ENCODE measurements around the gene PHKG2. TPM values are rescaled to one million over a fixed set of nuclear protein-coding genes. Genes with fewer than 3 reads are reported as not detected.

Gene PHKG2
- total and polyA plus RNA-seq, 8 donors, result 24.5 to 35.8 (median 29.3) TPM

GRCh38 chr16:30711712-30712111, 36.5 kb upstream of the PHKG2 start:
- intact Hi-C loops (cut with DNase I), result no loop called here

GRCh38 chr16:30715750-30716445, 32.3 kb upstream of the PHKG2 start:
- H3K27ac ChIP-seq, result peak overlapping the region; percentile 0 to 86
- peaks cover 3 to 100% of the 10 kb centered on the region in 2 donors for H3K36me3 ChIP-seq
- H3K4me3 ChIP-seq, result no peak overlapping the region
- intact Hi-C loops (cut with DNase I), result no loop called here
- no peaks in the 10 kb centered on the region for H3K9me3 ChIP-seq
- DNase-seq, result no peak
- ATAC-seq, result peak; percentile 43
- TF ChIP-seq CTCF (IDR thresholded peaks at IDR 0.05), result no peak
- peaks cover 0 to 44% of the 10 kb centered on the region in 2 donors for H3K4me1 ChIP-seq
- H3K27me3 ChIP-seq, result no peaks in the 10 kb centered on the region

More at GRCh38 chr16:30711712-30712111, 36.5 kb upstream of the PHKG2 start:
- H3K4me1 ChIP-seq, result peaks cover 0 to 48% of the 10 kb centered on the region in 2 donors
- H3K9me3 ChIP-seq, result no peaks in the 10 kb centered on the region
- TF ChIP-seq CTCF (IDR thresholded peaks at IDR 0.05), result no peak
- no peak overlapping the region for H3K27ac ChIP-seq
- H3K36me3 ChIP-seq, result peaks cover 3 to 100% of the 10 kb centered on the region in 2 donors
- H3K27me3 ChIP-seq, result no peaks in the 10 kb centered on the region
- ATAC-seq (no peak), DNase-seq (no peak)
- H3K4me3 ChIP-seq, result no peak overlapping the region

GRCh38 chr16:30720086-30720485, 28.1 kb upstream of the PHKG2 start:
- H3K4me1 ChIP-seq, result peaks cover 0 to 27% of the 10 kb centered on the region in 2 donors
- no peak for ATAC-seq
- peaks cover 11 to 100% of the 10 kb centered on the region in 2 donors for H3K36me3 ChIP-seq
- intact Hi-C loops (cut with DNase I), result no loop called here
- H3K9me3 ChIP-seq, result no peaks in the 10 kb centered on the region
- H3K27ac ChIP-seq, result no peak overlapping the region
- no peak for TF ChIP-seq CTCF (IDR thresholded peaks at IDR 0.05)
- no peak overlapping the region for H3K4me3 ChIP-seq
- H3K27me3 ChIP-seq, result no peaks in the 10 kb centered on the region
- no peak for DNase-seq

- Histone ChIP-seq H3K4me1 (peaks cover 0 to 27% of the 10 kb centered on the region in 2 donors), H3K4me3 (no peak overlapping the region), H3K27ac (no peak overlapping the region), H3K36me3 (peaks cover 11 to 100% of the 10 kb centered on the region in 2 donors), H3K27me3 (no peaks in the 10 kb centered on the region), H3K9me3 (no peaks in the 10 kb centered on the region)
- DNase-seq, result no peak
- TF ChIP-seq CTCF (IDR thresholded peaks at IDR 0.05), result no peak
- intact Hi-C loops (cut with DNase I), result no loop called here
- no peak for ATAC-seq
Observed at GRCh38 chr16:30720694-30721093, 27.5 kb upstream of the PHKG2 start.

GRCh38 chr16:30721167-30721566, 27.1 kb upstream of the PHKG2 start:
- H3K27me3 ChIP-seq, result no peaks in the 10 kb centered on the region
- intact Hi-C loops (cut with DNase I), result no loop called here
- peaks cover 11 to 100% of the 10 kb centered on the region in 2 donors for H3K36me3 ChIP-seq
- no peak for ATAC-seq
- H3K9me3 ChIP-seq, result no peaks in the 10 kb centered on the region
- TF ChIP-seq CTCF (IDR thresholded peaks at IDR 0.05), result no peak
- no peak overlapping the region for H3K4me3 ChIP-seq
- no peak for DNase-seq
- H3K4me1 ChIP-seq, result peaks cover 0 to 26% of the 10 kb centered on the region in 2 donors
- no peak overlapping the region for H3K27ac ChIP-seq
